Right atrium auricular region (tissue), 2 donors: ENCODE data around the gene MED25. TPM values are rescaled to one million over a fixed set of nuclear protein-coding genes. Genes with fewer than 3 reads are reported as not detected.

Experiments
- DNase-seq: peaks from one replicate; pipeline ENCODE4 v3.0.0-alpha.2; 2019; ENCODE audit warnings: low spot score
- H3K27ac ChIP-seq, 2 donors: fragments of 200-600 bp; sonication (generic); 1 replicate in 1 of 2; 2 replicates in 1 of 2; pipeline ENCODE4 v1.5.1; 2016 to 2019
- H3K27me3 ChIP-seq, 2 donors: fragments of 200-600 bp; sonication (generic); one replicate each; pipeline versions ENCODE4 v1.5.1 to v1.6.0; 2017 to 2019
- H3K36me3 ChIP-seq: fragments of 200-600 bp; sonication (generic); one replicate; pipeline ENCODE4 v1.5.1; 2016
- H3K4me1 ChIP-seq, 2 donors: fragments of 200-600 bp; sonication (generic); one replicate each; pipeline versions ENCODE4 v1.5.1 to v1.6.0; 2017 to 2019
- H3K4me3 ChIP-seq, 2 donors: fragments of 200-600 bp; sonication (generic); 1 replicate in 1 of 2; 2 replicates in 1 of 2; pipeline ENCODE4 v1.5.1; 2017 to 2019; ENCODE audit warnings: mild to moderate bottlenecking in 1 of 2, moderate library complexity in 1 of 2
- H3K9me3 ChIP-seq, 2 donors: fragments of 200-600 bp; sonication (generic); one replicate each; pipeline ENCODE4 v1.5.1; 2019
- total RNA-seq, 2 donors: library from RNA; depleted of rRNA; stranded (reverse); fragments of >200 nt; gene quantifications; one replicate each; pipeline ENCODE4 v1.1.0, GENCODE V29; 2016
- TF ChIP-seq, protein P1 (sequence below), 2 donors: fragments of 200-600 bp; sonication (generic); IDR thresholded peaks; one replicate each; pipeline ENCODE4 v1.5.1; 2019; ENCODE audit warnings: antibody characterized with exemption in 2 of 2

Gene MED25
- total RNA-seq, 2 donors from 2014 or later = 31.1 to 54.0 TPM

DNA sequence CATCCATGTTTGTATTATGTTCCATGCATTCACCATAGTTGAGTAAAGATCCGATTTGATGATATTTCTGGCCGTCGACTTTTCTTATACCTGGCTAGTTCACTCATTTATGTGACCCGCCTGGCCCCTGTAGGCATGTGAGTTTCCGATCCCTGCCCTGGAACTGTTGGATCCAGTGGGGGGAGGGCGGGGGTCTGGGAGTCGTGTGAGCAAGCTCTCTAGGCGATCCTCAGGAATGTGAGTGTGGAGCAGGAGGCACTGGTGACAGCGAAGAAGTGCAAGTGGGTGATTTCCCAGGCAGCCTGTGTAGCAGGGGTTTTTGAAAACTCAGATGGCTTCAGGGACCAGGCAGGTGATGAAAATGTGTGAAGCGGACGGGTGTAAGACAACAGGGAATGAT lies 22.2 kb downstream of the MED25 start:
- no peak overlapping the region for H3K4me3 ChIP-seq
- H3K27me3 ChIP-seq = no peaks in the 10 kb centered on the region
- DNase-seq = no peak
- no peak overlapping the region for H3K27ac ChIP-seq
- no peaks in the 10 kb centered on the region for H3K9me3 ChIP-seq
- TF ChIP-seq, protein P1, sequence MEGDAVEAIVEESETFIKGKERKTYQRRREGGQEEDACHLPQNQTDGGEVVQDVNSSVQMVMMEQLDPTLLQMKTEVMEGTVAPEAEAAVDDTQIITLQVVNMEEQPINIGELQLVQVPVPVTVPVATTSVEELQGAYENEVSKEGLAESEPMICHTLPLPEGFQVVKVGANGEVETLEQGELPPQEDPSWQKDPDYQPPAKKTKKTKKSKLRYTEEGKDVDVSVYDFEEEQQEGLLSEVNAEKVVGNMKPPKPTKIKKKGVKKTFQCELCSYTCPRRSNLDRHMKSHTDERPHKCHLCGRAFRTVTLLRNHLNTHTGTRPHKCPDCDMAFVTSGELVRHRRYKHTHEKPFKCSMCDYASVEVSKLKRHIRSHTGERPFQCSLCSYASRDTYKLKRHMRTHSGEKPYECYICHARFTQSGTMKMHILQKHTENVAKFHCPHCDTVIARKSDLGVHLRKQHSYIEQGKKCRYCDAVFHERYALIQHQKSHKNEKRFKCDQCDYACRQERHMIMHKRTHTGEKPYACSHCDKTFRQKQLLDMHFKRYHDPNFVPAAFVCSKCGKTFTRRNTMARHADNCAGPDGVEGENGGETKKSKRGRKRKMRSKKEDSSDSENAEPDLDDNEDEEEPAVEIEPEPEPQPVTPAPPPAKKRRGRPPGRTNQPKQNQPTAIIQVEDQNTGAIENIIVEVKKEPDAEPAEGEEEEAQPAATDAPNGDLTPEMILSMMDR (IDR thresholded peaks at IDR 0.05) = no peak
- H3K4me1 ChIP-seq = no peaks in the 10 kb centered on the region
- peaks cover 15% of the 10 kb centered on the region for H3K36me3 ChIP-seq

DNA sequence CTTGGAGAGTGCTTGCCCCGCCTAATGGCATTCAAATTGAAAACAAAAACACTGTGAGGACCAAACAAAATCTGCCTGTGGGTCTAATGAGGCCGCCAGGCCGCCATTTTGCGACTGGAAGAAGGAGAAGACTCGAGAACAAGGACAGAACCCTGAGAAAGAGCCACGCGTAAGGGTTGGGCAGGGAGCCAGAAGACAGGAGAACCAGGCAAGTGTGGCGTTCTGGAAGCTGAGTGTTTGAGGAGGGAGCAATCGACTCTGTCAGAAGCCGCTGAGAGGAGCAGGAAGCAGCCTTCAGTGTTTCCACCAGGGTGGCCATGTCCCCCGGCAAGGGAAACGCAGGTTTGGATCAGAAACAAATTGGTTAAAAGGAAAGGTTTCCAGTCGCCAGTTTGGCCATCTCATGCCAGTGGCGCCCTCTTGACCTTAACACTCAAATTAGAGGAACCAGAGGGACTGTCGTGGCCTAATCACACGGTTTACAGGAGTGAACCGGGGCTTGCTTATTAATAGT lies 22.7 kb downstream of the MED25 start:
- no peak overlapping the region for H3K4me3 ChIP-seq
- TF ChIP-seq, protein P1 (IDR thresholded peaks at IDR 0.05) = no peak
- no peaks in the 10 kb centered on the region for H3K9me3 ChIP-seq
- peaks cover 10% of the 10 kb centered on the region for H3K36me3 ChIP-seq
- no peak overlapping the region for H3K27ac ChIP-seq
- H3K4me1 ChIP-seq = no peaks in the 10 kb centered on the region
- DNase-seq = no peak
- H3K27me3 ChIP-seq = no peaks in the 10 kb centered on the region

DNA sequence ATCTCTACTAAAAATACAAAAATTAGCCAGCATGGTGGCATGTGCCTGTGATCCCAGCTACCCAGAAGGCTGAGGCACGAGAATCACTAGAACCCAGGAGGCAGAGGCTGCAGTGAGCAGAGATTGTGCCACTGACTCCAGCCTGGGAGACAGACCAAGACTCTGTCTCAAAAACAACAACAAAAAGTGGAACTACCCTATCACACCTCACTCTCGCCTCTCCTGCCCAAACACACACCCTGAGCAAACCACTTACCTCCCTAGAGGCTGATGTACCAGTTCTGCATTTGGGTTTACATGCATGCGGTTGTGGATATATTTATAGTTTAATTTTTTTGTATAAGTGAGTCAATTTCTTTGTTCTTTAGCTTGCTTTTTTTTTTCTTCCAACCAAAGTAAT lies 25.2 kb downstream of the MED25 start:
- Histone ChIP-seq H3K36me3 (no peaks in the 10 kb centered on the region), H3K4me1 (no peaks in the 10 kb centered on the region), H3K4me3 (no peak overlapping the region), H3K27ac (no peak overlapping the region), H3K27me3 (no peaks in the 10 kb centered on the region), H3K9me3 (no peaks in the 10 kb centered on the region)
- DNase-seq = no peak
- TF ChIP-seq, protein P1 (IDR thresholded peaks at IDR 0.05) = no peak

DNA sequence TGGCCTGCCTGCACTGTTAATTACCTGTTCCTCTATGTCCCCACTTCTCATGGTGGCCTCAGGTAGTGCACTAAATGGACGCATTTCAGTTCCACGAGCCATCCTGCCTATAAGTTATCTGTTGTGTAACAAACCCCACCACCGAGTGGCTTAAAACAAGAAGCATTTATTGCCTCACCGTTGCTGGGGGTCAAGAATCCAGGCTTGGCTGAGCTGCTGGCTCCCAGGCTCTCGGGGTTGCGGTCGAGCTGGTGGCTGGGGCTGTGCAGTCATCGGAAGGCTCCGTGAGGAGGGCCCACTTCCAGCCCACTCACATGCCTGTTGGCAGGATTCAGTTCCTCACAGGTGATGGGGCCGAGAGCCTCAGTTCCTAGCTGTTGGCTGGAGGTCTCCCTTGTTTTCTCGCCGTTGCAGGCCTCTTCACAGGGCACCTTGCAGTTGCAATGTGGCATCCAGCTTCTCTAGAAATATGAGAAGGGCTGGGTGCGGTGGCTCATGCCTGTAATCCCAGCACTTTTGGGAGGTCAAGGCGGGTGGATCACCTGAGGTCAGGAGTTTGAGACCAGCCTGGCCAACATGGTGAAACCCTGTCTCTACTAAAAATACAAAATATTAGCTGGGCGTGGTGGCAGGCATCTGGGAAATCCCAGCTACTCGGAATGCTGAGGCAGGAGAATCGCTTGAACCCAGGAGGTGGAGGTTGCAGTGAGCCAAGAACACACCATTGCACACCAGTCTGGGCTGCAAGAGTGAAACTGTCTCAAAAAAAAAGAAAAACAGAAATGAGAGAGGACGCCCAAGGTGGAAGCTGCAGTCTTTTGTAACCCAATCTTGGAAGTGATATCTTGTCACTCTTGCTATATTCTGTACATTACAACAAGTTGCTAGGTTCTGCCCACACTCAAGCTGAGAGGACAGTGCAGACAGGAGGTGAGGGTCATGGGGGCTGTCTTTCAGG lies 26.3 kb downstream of the MED25 start:
- H3K36me3 ChIP-seq = no peaks in the 10 kb centered on the region
- no peaks in the 10 kb centered on the region for H3K4me1 ChIP-seq
- H3K4me3 ChIP-seq = no peak overlapping the region
- no peak for DNase-seq
- H3K27ac ChIP-seq = no peak overlapping the region
- no peaks in the 10 kb centered on the region for H3K27me3 ChIP-seq
- no peaks in the 10 kb centered on the region for H3K9me3 ChIP-seq
- TF ChIP-seq, protein P1 (IDR thresholded peaks at IDR 0.05) = no peak

DNA sequence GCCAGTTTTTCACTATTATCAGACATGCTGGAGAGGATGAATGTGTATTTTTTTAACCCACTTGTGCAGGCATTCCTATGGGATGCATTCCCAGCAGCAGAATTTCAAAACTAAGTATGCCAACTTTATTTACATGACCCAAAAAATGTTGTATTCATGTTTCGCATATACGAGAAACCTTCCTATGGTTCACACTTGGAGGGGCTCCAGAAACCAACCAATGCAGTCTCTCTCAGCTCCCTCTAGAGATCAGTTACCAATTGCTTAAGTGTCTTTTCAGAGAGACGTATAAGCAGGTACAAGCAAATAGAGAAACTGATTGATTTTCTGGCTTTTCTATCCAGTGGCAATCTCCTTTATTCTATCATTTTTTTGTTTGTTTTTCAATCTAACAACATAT lies 27.3 kb downstream of the MED25 start:
- TF ChIP-seq, protein P1 (IDR thresholded peaks at IDR 0.05) = no peak
- H3K27ac ChIP-seq = no peak overlapping the region

More for the DNA sequence above, 27.3 kb downstream of the MED25 start:
- Histone ChIP-seq H3K4me1 (peaks cover 0 to 8% of the 10 kb centered on the region in 2 donors), H3K9me3 (no peaks in the 10 kb centered on the region), H3K4me3 (no peak overlapping the region), H3K27me3 (no peaks in the 10 kb centered on the region), H3K36me3 (no peaks in the 10 kb centered on the region)
- no peak for DNase-seq
